ENCODE results near the gene GCH1.
"Not testable (repeated sequence)": the region's sequence is repeated elsewhere in the genome, so short reads cannot be mapped to it uniquely, and the experiment has no call there.

Gene GCH1

GRCh38 chr14:54818201-54819133 lies 84.2 kb downstream of the GCH1 start:
- no peak for DNase-seq (ENCODE audit: low read depth)

DNA sequence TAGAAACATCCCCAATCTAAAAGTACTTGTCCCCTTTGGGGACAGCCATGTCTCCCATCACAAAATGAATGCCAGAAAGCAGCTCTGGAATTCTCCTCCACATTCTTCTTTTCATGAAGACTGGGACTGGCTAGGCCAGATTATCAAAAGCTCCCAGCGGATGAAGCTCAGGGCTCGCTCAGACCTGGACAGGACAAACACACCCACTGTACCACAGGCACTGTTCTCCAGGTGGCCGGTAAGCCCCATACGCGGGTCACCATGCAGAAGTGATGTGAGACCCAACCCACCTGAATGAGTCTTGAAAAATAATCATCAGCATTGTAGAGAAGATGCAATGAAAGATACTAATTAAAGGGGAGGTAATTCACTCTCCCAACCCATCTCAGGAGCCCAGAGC lies 85.1 kb downstream of the GCH1 start:
- DNase-seq (ENCODE audit: low read depth) = no peak

DNA sequence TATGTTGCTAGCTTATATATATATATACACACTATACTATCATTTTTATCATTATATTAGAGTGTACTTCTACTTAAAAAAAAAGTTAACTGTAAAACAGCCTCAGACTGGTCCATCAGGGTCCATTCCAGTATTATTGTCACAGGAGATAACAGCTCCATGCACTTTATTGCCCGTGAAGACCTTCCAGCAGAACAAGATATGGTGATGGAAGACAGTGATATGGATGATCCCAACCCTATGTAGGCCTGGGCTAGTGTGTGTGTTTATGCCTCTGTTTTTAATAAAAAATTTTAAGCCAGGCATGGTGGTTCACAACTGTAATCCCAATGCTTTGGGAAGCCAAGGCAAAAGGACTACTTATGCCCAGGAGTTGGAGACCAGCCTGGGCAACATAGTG lies 86.2 kb downstream of the GCH1 start:
- no peak for DNase-seq (ENCODE audit: low read depth)

DNA sequence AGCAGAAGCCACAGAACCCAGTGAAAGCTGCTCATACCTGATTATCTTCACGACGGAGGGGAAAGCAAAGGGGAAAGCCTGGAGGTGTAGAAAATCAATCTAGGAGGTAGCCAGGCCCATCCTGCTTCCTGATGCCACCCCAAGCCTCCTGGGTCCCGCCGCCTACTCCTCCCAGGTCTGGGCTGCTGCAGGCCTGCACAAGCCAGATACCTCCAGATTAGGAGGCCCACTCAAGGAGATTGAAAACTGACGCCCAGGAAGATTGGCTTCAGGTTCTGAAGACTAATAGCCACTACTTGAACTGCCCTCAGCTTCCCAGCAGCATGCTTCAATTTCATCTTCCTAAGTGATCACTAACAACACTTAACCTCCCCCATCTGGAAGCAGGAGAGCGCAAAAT lies 87.1 kb downstream of the GCH1 start:
- DNase-seq (ENCODE audit: low read depth) = no peak

DNA sequence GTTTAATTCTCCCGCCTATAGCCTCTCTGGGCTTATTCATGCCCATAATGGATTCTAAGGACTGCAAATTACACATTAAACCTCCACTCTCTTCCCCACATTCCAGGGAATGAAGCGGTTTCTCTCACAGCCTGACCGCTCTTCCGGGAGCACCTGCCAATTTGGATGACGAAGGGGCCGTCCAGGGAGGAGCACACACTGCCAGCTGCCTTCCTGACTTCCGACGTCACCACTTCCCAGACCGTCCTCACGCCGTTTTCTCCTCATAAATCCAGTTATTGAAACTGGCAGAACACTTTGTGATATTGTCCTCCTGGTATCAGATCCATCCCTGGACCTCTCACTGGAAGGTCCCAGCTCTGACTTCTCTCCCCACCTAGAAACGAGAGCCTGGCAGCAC lies 87.6 kb downstream of the GCH1 start:
- DNase-seq (ENCODE audit: low read depth) = no peak

- no peak for DNase-seq (ENCODE audit: low read depth)
Observed at GRCh38 chr14:54814076-54814475, 88.5 kb downstream of the GCH1 start.

GRCh38 chr14:54813081-54813480 lies 89.5 kb downstream of the GCH1 start:
- DNase-seq (ENCODE audit: low read depth) = no peak

DNA sequence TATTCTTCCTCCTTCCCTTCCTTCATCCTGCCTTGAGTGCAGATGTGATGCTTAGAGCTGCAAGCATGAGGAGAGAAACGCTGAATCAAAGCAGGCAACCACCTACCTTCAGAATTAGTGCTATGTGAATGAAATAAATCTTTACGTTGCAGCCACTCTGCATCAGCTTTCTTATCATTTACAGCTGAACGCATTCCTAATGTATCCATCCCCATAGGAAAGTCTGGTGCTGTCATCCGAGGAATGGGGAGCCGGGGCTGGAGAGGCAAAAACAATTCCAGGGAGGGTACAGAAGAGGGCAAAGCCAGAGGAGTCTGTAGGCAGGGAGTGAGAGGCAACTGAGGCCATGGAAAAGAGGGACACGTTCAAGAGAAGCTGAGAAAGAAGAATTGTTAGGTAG lies 90.0 kb downstream of the GCH1 start:
- DNase-seq (ENCODE audit: low read depth) = no peak

DNA sequence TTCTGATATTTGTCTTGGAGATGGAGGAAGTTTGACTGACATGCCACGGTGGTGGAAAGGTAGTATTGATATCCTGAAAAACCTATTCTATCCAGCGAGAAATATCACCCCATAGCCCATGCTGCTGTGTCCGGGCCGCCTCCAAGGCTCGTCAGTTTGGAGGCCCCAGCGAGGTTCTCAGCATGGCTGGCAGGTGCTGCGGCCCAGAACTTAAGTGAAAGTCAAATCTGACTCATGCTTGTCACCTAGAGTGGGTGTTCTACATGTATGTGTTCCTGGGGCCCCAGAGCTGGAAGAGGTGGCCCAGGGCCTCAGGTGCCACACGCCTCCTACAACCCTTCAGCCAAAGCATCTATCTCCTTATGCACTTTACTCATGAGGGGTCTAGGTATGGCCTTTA lies 92.9 kb downstream of the GCH1 start:
- no peak for DNase-seq (ENCODE audit: low read depth)

DNA sequence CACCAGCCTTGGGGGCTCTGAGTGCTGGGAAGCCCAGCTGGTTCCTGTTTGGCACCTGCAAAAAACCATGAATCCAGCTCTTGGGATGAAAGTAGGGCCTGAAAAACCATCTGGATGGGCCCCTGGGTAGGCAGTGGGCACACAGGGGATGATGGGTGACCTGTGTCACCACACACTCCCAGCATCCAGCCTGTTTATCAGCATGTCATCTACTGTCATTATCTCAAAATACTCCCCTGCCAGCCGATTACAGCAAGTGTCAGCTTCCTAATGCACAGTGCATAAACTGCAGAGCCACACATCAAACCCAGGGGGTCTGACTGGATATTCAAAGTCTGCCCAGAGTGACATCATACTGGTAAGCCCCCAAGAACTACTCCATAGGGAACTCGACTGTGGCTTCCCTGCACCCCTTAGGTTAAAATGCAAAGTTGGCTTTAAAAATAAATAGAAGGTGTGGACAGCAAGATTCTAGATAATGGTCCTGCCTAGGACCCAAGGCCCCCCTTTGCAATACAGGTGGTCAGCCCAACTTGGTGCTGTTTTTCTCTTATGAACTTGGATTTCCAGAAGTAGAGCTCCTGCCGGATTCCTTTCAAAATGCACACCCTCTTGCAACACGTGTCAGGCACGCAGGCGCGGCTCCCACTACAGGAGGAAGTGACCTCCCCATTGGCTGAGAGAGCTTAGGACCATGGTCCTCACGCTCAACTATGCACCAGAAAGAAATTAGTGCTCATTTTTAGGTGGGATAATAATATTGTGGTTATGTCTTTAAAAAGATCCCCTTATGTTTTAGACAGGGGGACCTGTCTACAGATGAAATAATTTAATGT lies 94.1 kb downstream of the GCH1 start:
- no peak for DNase-seq (ENCODE audit: low read depth)

GRCh38 chr14:54807881-54808280 lies 94.7 kb downstream of the GCH1 start:
- no peak for DNase-seq (ENCODE audit: low read depth)

DNA sequence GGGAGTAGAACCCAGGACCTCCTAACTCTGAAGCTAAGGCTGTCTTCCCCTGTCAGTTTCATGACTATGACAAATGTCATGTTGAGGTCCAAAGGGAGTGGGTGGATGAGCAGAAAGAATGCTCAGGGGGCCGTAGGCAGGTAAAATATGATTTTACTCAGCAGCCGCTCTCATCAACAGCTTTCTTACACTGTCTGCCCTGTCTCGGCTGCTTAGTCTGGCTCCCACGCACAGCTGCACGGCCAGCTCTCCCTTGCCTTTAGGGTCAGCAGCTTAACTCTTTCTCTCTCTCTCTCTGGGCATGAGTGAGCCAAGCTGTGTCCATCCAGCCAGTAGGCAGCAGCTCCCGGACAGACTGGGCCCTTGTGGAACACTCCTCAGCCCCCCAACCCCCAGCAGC lies 95.2 kb downstream of the GCH1 start:
- no peak for DNase-seq (ENCODE audit: low read depth)

DNA sequence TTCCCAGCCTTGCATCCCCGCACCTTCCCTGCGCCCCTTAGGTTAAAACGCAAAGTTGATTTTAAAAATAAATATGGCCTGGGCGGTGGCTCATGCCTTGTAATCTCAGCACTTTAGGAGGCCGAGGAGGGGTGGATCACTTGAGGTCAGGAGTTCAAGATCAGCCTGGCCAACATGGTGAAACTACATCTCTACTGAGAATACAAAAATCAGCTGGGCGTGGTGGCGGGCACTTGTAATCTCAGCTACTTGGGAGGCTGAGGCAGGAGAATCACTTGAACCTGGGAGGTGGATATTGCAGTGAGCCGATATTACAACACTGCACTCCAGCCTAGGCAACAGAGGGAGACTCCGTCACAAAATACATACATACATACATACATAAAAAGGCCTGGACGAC lies 96.0 kb downstream of the GCH1 start:
- no peak for DNase-seq (ENCODE audit: low read depth)

DNA sequence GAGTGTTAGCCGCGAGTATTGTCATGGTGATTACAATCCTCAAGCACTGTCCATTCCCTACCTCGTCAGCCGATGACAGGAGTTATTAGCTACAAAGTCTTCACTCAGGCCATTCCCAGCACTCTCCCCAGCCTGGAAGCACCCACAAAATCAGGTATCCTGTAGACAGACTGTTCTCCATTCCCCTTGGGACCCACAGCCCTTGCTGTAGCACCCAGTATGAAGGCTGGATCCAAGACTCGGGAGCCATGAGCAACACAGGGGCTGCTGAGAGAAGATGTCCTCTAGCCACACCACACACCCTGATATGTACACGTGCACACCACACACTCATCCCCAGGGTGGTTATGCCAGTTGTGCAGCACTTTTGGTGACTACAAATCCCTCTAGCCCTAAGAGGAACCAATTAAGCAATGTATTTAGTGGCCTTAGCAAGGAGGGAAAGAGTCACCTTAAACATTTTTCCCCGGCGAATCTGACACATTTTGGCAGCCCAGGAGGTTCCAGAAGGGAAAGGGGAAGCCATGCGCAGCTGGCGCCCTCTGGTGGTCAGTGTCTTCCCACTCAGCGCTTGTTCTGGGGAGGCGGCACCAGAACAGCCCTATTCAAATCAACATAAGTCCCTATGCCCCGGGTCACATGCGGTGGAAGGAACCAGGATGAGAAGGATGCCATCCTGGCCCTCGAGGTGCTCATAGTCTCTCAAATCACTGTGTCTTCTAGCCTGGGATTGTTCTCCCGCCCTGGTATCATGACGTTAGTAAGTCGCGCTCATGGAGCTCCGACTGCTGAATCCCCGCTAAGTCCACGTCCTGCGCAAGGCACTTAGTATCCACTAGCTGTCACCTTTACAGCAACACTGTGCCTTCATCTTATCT lies 96.9 kb downstream of the GCH1 start:
- DNase-seq (ENCODE audit: low read depth) = peak; percentile 52

DNA sequence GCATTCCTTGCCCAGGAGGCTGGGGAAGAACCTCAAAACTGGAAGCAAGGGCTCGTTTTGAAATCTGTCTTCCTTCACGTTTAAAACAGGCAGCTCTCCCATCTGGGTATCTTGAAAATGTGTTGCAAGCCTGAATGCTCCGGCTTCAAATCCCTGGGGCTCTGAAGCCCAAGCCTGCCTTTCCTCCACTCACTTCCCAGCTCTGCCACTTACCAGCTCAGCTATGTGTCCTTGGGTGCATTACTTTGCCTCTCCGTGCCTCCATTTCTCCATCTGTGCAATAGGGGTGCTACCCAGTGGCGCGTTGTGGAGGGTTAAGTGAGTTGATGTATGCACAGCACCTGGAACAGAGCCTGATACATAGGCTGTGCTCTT lies 97.6 kb downstream of the GCH1 start:
- DNase-seq (ENCODE audit: low read depth) = no peak

GRCh38 chr14:54804538-54805041 lies 98.0 kb downstream of the GCH1 start:
- DNase-seq (ENCODE audit: low read depth) = no peak

GRCh38 chr14:54803926-54804537 lies 98.6 kb downstream of the GCH1 start:
- DNase-seq (ENCODE audit: low read depth) = no peak

GRCh38 chr14:54803396-54803795 lies 99.2 kb downstream of the GCH1 start:
- no peak for DNase-seq (ENCODE audit: low read depth)

GRCh38 chr14:54801482-54801881 lies 101.1 kb downstream of the GCH1 start:
- not testable (repeated sequence) for DNase-seq (ENCODE audit: low read depth)

DNA sequence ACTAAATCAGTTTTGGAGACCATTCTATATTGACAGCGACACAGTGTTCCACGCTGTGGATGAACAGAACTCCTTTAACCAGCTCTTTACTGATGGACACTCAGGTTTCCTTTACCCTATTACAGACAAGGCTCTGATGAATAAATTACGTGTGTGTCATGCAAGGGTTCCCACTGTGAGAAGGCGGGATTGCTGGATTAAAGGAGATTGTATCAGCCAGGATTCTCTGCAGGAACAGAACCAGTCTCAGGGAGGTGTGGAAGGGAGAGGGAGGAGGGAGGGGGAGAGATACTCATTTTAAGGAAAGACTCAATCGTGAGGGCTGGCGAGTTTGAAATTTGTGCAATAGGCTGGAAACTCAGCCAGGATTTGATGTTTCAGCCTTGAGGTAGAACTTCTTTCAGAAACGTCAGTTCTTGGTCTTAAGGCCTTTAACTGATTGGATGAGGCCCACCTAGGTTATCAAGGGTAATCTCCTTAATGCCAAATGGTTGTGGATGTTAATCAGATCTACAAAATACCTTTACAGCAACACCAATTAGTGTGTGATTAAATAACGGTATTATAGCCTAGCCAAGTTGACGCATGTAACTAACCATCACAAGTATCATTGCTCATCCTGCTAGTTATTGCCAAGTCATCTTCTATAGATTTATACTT lies 104.0 kb downstream of the GCH1 start:
- no peak for DNase-seq (ENCODE audit: low read depth)

DNA sequence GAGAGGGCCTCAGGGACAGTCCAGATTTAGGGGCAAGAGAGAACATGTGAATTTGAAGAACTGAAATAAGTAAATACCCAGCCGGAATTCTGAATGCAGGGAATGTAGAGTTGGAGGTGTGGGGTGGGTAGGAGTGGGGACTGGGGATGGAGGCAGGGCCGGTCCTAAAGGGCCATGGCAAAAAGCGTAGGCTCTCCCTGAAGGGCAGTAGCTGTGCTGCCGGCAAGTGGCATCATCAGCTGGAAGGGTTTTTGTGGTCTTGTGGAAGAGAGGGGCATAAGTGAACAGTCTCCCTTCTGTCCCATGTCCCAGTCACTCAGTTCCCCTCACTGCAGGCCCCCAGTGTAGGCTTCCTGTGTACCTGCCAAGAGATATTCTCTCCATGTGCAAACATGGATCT lies 104.6 kb downstream of the GCH1 start:
- DNase-seq (ENCODE audit: low read depth) = no peak

Data from activated gamma-delta T cell treated with anti-CD3 and anti-CD28 coated beads, Interleukin-2, amount 50 U/mL, for 16 hours (primary cell).